Stimulated activated CD8-positive, alpha-beta memory T cell treated with anti-CD3 and anti-CD28 coated beads, Interleukin-15, amount 100 ng/mL, for 48 hours (primary cell): ENCODE data around the gene UBE2J2.
"Not testable (repeated sequence)": the region's sequence is repeated elsewhere in the genome, so short reads cannot be mapped to it uniquely, and the experiment has no call there.

Experiments used
- DNase-seq, 2 donors: peaks; one replicate each; pipeline ENCODE4 v3.0.0-alpha.2; 2020; ENCODE audit warnings: low read depth in 2 of 2

UBE2J2 gene

GRCh38 chr1:1273512-1274298, at the start of gene UBE2J2:
Gene UBE2J2 (minus strand): TSS chr1:1273854. CDS start chr1:1267992, 5,862 bp downstream.
- DNase-seq, result peak; percentile 88 to 90

- DNase-seq, result no peak
Observed at GRCh38 chr1:1322952-1323351, 49.3 kb upstream of the UBE2J2 start.

- DNase-seq, result no peak
Observed at GRCh38 chr1:1322418-1322817, 48.8 kb upstream of the UBE2J2 start.

DNA sequence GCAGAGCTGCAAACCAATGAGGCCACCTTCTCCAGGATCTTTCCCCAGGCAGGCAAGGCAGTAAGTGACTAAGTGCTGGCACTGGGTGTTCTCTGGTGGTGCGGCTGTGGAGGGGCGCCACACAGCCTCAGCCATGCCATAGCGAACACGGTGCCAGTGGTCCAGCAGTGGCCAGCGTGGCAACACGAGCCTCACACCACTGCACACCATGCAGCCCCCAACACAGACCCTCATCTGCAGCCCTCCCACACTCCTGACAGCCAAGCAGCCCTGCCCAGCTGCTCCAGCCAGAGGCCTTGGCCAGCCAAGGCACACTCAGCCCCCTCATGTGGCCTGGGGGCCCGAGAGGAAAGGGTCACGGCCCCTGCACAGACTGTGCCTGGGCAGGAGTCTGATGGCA, 47.8 kb upstream of the UBE2J2 start:
- no peak for DNase-seq

- no peak for DNase-seq
Observed at GRCh38 chr1:1320666-1321448, 47.2 kb upstream of the UBE2J2 start.

- no peak for DNase-seq
Observed at GRCh38 chr1:1319646-1319941, 45.9 kb upstream of the UBE2J2 start.

GRCh38 chr1:1318777-1319645, 45.4 kb upstream of the UBE2J2 start:
- DNase-seq, result no peak

DNA sequence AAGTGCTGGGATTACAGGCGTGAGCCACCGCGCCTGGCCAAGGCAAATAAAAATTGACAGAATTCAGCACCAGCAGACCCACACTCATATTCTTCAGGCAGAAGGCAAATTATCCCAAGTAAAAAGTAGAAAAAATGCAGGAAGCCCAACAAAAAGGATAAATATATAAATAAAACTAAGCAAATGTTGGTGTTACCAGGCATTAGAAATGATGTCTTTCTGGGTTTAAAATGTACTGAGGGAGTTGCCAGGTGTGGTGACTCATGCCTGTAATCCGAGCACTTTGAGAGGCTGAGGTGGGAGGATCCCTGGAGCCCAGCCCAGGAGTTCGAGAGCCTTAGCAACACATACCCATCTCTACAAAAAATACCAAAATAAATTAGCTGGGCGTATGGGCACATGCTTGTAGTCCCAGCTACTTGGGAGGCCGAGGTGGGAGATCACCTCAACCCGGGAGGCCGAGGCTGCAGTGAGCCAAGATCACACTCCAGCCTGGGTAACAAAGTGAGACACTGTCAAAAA, 44.5 kb upstream of the UBE2J2 start:
- no peak for DNase-seq

DNA sequence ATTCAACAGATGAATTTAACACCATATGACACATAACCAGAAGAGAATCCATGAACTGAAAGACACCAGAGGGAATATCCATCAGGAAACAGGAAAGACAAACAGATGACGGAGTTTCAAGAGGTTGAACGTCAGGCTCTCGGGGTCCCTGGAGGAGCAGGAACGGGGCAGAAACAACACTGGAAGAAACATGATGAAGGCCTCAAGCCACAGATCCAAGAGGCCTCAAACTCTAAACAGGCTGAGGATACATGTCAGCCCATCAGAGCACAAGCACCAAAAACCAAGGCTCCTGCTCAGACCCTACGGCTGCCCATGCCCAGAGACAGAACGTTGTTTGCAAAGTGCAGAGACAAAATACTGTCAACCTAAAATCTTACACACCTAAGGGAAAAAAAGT, 43.8 kb upstream of the UBE2J2 start:
- no peak for DNase-seq

GRCh38 chr1:1316199-1316598, 42.5 kb upstream of the UBE2J2 start:
- not testable (repeated sequence) for DNase-seq

- DNase-seq, result no peak
Observed at GRCh38 chr1:1315435-1315954, 41.8 kb upstream of the UBE2J2 start.

DNA sequence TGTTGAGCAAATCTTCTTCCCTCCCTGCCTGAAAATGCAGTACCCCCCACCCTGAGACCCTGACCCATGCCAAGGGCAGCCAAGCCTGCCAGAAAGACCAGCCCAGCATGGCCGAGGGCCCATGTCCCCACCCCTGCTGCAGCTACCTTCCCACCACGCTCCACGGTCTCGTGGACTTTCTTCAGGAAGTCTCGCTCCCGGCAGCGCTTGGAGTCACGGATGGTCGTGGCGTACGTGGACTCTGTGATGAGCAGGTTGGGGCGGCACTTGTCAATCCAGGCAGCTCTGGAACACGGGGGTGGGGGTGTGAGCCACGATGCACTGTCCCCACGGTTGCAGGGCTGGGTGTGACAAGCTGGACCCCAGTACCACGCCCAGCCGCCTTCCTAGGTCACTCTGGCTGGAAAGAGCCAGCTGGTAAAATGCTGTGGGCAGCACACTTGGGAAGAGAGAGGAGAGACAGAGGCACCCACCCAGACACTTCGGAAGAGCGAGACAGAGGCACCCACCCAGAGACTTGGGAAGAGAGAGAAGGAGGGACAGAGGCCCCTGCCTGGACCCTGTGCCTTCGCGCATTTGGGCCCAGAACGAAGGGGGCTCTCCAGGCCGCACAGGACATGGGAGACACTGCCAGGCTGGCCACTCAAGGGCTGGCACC, 41.2 kb upstream of the UBE2J2 start:
- no peak for DNase-seq

DNA sequence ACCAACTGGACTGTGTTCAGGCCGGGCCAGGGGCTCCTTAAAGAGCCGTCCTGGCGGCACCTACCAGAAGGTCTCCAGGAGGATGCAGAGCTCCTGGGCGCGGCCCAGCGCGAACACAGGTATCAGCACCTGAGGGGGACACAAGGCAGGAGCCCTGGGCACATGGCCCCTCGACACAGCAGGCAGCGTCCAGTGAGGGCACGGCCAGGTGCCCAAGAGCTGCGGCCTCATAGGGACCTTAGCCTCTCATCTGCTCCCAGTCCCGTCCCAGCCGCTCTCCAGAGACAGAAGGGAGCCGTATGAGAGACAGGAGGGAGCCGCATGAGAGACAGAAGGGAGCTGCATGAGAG, 40.6 kb upstream of the UBE2J2 start:
- DNase-seq, result no peak

- DNase-seq, result no peak
Observed at GRCh38 chr1:1313500-1314236, 40.0 kb upstream of the UBE2J2 start.

GRCh38 chr1:1312450-1313314, 39.0 kb upstream of the UBE2J2 start:
- DNase-seq, result no peak

- no peak for DNase-seq
Observed at GRCh38 chr1:1311107-1312104, 37.8 kb upstream of the UBE2J2 start.

DNA sequence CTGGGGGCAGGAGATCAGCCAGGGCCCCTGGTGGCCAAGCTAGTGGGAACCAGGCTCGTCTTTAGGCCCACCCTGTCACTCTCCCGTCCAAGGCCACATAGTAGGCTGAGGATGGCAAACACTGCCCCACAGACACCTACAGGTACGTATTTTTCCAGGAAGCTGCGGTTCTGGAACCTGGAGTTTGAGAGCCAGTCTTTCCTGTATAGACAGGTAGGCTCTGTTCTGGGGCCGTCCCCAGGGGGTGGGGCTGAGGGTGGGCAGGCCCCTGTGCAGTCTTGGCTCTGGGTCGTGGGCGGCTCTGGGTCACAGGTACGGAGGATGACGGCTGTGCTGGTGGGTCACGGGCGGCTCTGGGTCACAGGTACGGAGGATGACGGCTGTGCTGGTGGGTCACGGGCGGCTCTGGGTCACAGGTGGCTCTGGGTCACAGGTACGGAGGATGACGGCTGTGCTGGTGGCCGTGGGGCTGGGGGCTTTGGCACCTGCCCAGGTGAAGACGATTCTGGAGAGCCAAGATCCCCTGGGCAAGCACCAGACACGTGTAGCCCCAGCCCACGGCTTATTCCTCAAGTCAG, 36.9 kb upstream of the UBE2J2 start:
- no peak for DNase-seq

- no peak for DNase-seq
Observed at GRCh38 chr1:1310109-1310385, 36.4 kb upstream of the UBE2J2 start.
